ENCODE data around the gene CDH13.

GRCh38 chr16:82631701-82632685 lies 5.2 kb downstream of the CDH13 start:
- TF ChIP-seq CTCF (IDR thresholded peaks at IDR 0.05; ENCODE audit: low read depth, low read length) (peak; percentile 35), EZH2phosphoT487 (IDR thresholded peaks at IDR 0.05; ENCODE audit: low read depth) (no peak)

All from OCI-LY3 (cell line).